Inferior parietal cortex (tissue), 1 donor: ENCODE measurements around the gene ZNF516.

Experiments used
- DNase-seq: peaks from one replicate; pipeline ENCODE4 v3.0.0-alpha.2; 2016; ENCODE audit errors: extremely low spot score

ZNF516 gene

GRCh38 chr18:76364282-76365259 lies 130.5 kb downstream of the ZNF516 start:
- DNase-seq: no peak

- DNase-seq: no peak
Observed at GRCh38 chr18:76363436-76364120, 131.5 kb downstream of the ZNF516 start.

GRCh38 chr18:76362676-76363075 lies 132.4 kb downstream of the ZNF516 start:
- DNase-seq: no peak

DNA sequence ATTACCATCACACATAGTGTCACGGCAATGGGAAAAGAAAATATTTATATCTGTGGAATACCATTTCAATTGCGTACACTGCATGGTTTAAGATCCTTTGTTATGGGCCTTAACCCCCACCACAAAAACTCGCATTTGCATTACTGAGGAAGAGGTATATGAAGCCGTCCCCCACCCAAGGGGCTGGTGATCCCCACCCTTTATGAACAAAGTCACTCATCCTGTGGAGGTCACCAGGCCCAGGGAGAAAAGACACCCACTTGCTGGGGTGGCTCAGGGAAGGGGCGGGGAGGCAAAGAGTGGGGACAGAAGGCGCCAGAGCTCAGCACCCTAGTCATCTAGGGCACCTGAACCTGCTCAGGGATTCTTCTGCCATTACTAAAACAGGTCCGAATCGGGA lies 133.8 kb downstream of the ZNF516 start:
- DNase-seq: no peak

DNA sequence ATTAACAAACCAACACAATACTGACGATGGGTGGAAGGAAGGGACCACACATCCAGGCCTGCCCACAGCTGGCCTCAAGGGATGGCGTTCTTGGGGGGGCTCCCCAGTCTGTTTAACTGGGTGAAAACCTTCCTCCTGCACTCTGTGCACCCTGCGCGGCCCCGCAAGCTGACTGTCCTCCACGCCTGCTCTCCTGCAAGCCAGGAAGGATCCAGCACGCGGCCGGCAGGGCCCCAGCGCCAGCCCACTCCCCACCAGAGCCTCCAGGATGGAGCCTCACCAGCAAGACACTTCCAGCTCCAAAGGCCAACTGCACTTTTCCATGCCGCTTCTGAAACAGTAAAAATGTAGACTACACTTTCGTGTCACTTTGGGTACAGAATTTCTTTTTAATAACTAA lies 135.1 kb downstream of the ZNF516 start:
- no peak for DNase-seq

GRCh38 chr18:76358774-76359173 lies 136.3 kb downstream of the ZNF516 start:
- DNase-seq: no peak

- DNase-seq: no peak
Observed at GRCh38 chr18:76357585-76358260, 137.3 kb downstream of the ZNF516 start.

DNA sequence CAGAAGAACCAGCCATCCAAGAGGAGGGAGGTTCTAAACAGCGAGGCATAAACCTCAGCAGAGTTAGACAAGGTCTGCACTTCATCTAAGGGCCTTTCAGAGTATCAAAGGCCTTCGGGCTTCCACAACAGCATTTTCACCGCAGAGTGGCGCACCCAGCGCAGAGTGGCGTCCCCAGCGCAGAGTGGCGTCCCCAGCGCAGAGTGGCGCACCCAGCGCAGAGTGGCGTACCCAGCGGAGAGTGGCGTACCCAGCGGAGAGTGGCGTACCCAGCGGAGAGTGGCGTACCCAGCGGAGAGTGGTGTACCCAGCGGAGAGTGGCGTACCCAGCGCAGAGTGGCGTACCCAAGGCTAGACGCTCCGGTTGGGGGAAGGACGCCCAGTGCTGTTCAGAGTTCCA lies 137.9 kb downstream of the ZNF516 start:
- DNase-seq: no peak

GRCh38 chr18:76356666-76357065 lies 138.4 kb downstream of the ZNF516 start:
- DNase-seq: no peak

DNA sequence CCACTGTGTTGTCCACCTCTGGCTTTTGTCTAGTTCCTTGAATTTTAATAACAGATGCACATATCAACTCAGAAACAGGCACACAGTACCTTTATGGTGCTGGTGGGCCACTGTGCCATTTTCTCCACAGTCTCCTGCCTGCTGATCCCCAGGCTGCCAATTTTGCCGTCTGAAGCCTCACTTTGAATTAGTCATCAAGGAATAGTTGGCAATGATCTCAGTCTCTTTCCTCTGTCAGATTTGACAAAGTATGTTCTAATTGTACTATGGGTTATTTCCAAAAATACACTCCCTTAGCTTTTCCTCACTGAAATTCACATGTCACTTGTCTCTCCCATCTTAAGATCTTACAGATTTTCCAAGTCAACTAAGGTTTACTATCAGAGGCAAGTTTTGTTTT lies 140.7 kb downstream of the ZNF516 start:
- DNase-seq: peak; percentile 38

- no peak for DNase-seq
Observed at GRCh38 chr18:76353500-76353899, 141.5 kb downstream of the ZNF516 start.

GRCh38 chr18:76353046-76353445 lies 142.0 kb downstream of the ZNF516 start:
- DNase-seq: no peak

DNA sequence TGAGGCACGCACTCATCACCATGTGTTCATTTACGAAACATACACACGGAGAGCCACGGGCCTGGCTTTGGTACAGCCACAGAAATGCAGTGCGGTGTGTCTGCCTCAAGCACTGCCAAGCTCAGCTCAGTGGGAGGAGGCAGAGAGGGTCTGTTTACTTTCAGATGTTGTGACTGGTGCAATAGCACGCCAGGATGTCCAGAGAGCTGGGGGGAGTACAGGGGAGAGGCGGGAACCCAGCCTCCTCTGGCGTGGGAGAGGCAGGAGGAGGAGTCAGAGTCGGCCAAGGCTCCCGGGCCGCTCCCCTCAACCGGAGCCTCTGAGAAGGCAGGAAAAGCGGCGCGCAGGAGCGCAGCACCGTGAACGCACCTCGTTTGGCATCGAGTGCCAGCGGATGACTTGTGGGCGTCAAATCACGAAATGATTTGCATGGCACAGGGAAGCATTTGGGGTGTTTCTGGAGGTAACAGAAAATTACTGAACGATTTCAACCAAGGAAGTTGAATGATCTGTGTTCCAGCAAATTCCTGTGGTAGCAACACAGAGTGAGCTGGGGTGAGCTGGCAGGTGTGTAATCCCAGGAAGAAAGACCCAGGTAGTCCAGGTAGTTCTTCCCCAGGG lies 143.0 kb downstream of the ZNF516 start:
- no peak for DNase-seq

DNA sequence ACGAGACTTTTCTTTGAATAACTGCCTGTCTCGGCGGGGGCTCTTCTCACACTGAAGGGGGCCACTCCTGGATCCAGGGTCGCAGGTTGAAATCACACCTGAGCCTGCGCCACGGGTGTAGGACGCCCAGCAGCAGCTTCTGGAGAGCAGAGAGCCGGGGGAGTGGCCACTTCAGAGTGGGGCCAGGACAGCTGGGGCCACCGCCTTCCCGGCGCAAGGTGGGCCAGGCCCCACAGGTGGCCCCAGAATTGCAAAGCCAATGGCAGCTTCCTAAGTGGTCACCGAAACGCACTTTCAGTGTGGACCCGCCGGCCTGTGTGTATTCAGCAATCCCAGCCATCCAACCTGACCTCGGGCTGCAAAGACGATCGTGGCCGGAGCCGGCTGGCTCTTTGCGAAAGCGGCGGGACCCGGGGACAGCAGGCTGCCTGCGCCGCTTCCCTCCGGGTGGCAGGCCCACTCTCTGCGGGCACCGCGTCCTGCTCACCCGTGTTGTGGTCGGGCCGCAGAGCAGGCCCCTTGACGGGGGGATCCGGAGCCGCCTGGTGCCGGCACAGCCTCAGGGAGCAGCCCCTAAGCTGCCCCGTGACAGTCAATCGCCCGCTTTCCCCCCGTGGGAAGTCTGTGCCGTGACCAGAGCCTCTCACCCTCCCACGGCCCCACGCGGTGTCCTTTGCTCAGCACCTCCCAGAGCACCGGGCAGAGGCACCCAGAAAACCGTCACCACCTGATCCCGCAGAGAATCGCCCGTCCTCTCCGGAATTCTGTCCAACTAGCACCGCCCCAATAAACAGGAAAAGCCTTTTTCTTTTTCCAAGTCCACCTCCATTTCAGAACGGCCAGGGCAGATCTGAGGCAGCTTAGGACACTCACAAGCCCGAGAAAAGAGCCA lies 144.7 kb downstream of the ZNF516 start:
- DNase-seq: no peak

DNA sequence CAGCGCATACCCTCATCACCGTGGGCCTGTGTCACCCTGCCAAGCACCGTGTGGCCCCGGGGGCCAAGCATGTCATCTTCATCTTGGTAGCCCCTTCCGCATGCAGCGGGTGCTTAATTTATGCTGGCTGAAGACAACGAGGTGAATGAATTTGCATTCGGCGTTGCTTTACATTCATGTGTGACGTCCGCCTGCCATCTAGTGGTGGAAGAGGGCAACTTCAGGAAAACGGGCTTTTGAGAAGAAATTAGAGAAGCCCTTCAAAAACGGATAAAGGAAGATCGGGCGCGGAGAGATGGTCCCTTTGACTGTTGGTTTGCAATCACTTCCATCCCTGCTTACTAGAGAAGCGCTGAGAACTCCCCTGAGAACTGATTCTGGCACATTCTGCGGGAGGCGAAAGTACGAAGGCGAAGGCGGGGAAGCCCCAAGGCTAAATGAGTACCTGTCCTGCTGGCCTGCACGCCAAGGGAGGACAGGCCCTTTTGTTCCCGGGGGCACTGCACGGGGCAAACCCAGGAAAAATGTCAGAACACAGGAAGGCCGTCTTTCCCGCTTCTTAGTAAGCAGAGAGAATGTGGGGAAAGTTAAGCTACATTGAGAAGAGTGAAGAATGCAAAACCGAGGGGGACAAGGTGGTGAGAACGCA lies 145.9 kb downstream of the ZNF516 start:
- peak; percentile 91 for DNase-seq

- no peak for DNase-seq
Observed at GRCh38 chr18:76348267-76349066, 146.6 kb downstream of the ZNF516 start.

DNA sequence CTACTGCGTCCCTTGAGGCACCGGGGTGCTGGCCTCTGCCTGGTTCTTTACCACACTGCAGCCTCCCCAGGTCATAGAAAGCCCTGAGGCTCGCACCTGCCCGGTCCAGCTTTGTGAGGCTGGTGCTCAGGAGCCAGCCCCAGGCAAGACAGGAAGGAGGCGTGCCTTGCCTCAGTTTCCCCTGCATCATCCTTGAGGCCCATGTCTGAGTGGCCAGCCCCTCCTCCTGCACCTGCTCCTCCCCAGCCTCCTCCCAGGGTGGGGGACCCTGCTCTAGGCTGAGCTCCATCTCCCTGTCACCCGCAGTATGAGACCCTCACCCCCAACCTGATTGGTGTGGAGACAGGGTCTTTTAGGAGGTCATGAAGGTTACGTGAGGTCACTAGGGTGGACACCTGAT lies 147.7 kb downstream of the ZNF516 start:
- no peak for DNase-seq

- DNase-seq: no peak
Observed at GRCh38 chr18:76346490-76347130, 148.4 kb downstream of the ZNF516 start.

DNA sequence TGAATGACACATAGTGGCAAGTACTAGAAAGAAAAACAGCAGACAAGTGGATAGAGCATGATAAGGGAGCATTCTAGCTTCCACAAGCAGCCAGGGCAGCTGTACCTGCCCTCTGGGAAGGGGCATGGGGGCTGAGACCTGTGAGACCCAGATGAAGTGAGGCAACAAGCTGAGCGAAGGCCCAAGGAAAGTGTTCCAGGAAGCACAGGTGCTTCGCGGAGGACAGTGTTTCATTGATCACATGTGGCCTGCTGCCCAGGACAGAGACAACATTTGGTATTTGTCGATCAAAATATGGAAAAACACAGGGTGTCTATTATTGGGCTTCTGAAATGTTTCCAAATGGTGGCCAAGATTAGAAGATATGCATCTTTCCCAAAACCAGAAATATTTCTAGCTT lies 149.1 kb downstream of the ZNF516 start:
- DNase-seq: no peak
